Measurements from ENCODE around the gene SMC6.
A peak's percentile ranks its signal among the peaks of the same experiment; 100 is the strongest.

Gene SMC6, protein sequence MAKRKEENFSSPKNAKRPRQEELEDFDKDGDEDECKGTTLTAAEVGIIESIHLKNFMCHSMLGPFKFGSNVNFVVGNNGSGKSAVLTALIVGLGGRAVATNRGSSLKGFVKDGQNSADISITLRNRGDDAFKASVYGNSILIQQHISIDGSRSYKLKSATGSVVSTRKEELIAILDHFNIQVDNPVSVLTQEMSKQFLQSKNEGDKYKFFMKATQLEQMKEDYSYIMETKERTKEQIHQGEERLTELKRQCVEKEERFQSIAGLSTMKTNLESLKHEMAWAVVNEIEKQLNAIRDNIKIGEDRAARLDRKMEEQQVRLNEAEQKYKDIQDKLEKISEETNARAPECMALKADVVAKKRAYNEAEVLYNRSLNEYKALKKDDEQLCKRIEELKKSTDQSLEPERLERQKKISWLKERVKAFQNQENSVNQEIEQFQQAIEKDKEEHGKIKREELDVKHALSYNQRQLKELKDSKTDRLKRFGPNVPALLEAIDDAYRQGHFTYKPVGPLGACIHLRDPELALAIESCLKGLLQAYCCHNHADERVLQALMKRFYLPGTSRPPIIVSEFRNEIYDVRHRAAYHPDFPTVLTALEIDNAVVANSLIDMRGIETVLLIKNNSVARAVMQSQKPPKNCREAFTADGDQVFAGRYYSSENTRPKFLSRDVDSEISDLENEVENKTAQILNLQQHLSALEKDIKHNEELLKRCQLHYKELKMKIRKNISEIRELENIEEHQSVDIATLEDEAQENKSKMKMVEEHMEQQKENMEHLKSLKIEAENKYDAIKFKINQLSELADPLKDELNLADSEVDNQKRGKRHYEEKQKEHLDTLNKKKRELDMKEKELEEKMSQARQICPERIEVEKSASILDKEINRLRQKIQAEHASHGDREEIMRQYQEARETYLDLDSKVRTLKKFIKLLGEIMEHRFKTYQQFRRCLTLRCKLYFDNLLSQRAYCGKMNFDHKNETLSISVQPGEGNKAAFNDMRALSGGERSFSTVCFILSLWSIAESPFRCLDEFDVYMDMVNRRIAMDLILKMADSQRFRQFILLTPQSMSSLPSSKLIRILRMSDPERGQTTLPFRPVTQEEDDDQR
- long read RNA-seq, donor 1, result 0 reads
- long read RNA-seq, donor 2, result 0 reads
- long read RNA-seq, donor 3, partial matches to known transcripts, result 6 of 6 reads
- long read RNA-seq, donor 3, other reads (novel, unspliced or antisense), result 0 of 6 reads
- long read RNA-seq, donor 4, partial matches to known transcripts, result 0 of 1 reads
- long read RNA-seq, donor 4, other reads (novel, unspliced or antisense), result 0 of 1 reads
- long read RNA-seq, donor 5, full-length matches to known transcripts, result 3 of 3 reads
- long read RNA-seq, donor 5, partial matches to known transcripts, result 0 of 3 reads
- long read RNA-seq, donor 5, other reads (novel, unspliced or antisense), result 0 of 3 reads
- long read RNA-seq, donor 6, full-length matches to known transcripts, result 1 of 1 reads
- long read RNA-seq, donor 6, partial matches to known transcripts, result 0 of 1 reads
- long read RNA-seq, donor 6, other reads (novel, unspliced or antisense), result 0 of 1 reads
- long read RNA-seq, donor 7, partial matches to known transcripts, result 0 of 1 reads
- long read RNA-seq, donor 7, other reads (novel, unspliced or antisense), result 0 of 1 reads
- long read RNA-seq, donor 8, result 0 reads

DNA sequence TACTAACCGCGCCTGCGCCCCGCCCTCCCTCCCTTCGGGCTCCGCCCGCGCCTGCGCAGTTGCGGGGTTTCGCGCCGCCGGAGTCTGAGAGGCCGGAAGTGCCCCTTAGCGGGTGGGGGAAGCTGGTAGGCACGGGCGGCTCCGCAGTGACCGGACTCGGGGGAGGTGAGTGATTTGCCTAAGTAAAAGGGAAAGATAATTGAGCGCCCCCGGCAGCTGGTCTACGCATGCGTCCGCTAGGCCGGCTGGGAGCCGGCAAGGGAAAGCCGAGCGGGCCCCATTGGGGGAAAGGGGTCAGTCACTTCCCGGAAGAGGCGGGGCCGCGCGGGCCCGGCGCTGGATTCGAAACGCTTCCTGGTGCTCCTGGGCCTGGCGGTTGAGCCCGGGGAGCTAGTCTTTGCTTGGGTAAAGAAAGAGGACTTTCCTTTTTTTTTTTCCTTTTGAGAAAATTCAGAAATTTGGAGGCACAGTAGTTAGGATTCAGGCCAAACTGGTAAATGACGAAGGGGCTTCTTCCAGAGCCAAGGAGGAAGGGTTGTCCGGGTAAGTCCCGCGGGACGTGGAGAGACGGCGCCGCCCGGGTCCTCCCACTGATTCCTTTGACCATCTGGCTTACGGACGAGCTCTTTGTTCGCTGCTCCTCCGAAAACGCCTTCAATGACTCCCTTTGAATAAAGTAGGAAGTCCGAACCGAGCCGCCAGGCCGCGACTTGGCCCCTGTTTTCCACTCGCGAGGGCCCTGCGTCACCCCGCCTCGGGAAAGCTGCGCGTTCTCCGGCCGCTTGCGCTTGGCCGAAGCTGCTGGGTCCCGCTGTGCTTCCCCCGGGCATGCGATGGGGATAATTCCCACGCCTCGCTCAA is at the start of gene SMC6, which contains the start of gene GEN1:
TSS of gene SMC6 (minus strand) at position 8 of the 861 bp plus-strand sequence. CDS start 7,864 bp downstream, outside the sequence.
TSS of gene GEN1 (plus strand) at position 336 of the 861 bp plus-strand sequence. CDS start 5,806 bp downstream, outside the sequence.
- DNase-seq, result peak; percentile 98

DNA sequence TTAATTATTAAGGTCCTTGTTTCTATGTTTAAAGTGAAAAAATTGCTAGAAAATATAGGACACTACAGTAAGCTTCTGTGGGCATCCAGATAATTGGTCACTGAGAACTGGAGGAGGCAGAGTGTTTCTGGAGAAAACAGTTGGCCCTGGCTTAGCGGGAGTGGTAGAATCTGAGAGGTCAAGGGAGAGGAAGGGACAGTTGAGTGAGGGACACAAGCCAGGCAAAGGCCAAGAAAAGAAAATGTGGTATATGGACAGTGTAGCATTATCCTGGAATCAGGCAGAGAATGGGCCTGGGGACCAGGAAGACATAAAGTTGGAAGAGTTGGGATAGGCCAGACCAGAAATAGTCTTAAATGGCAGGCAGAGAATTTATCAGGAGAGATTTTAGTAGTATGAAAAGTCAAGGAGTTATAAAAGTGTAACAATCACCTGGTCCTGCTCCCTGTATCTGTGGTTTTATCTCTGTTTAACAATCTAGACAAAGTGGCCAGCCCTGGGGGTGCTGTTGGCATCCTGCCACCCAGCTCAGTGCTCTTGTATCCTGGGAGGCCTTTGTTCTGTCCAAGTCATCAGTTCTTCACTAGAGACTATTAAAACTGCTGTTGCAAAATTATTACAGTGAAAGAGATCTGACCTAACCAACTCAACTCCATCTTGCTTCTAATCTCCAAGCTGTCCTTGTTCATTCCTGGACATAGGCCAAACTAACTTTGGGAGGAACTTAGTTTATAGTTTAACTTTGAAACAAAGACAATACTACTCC is 47.3 kb upstream of the SMC6 start:
- DNase-seq, result no peak

DNA sequence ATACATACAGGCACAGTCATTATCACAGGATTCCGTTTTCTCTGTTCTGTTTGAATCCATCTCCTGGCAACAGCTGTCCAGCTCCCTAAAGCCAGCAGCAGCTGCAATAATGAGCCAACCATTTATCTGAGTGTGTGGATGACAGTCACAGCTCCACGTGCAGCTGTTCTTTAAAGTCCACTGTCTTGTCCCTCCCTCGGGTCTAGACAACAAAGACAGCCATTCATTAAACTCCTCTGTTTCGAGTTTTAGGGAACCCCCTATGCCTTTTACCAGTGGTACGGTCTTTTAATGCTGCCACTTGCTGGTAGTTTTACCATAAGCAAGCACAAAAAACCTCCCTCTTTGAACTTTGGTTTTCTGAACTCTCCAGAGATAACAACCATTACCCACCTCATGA is 46.6 kb upstream of the SMC6 start:
- no peak for DNase-seq

DNA sequence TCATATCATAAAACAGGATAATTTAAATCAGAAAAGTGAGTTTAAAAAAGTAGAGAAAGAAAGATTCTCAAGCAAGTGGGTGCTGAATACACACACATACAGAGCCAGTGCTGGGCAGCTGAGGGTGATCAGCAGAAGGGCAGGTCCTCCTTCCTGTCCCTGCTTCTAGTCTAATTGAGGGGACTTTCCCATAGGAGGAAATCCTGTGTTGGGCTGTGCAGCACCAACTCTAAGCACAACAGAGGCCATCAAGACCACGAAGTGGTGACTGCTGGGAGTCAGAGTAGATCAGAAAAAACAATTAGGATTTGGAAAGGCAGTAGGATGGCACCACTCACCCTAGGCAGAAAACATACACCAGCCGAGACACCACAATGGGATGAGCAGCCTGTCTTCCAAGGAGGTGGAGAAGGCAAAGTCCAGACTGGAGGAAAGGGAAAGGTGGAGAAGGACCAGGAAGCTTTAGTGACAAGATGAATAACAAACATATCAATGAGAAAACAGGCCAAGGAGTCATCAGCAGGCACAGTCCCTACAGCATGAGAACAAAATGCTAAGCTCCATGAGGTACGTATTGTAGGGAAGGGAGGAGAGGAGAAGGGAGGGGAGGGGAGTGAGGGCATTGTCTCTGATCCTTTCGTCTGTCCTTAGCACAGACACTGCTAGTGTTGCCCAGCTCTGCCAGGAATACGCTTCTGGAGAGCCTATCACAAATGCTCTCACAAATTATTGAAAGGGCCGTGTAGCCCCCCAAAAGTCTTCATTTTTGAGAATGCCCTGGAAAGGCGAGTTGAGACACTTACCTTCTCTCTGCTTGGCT is 45.9 kb upstream of the SMC6 start:
- no peak for DNase-seq

GRCh38 chr2:17798338-17798737 is 44.7 kb upstream of the SMC6 start:
- DNase-seq, result no peak

DNA sequence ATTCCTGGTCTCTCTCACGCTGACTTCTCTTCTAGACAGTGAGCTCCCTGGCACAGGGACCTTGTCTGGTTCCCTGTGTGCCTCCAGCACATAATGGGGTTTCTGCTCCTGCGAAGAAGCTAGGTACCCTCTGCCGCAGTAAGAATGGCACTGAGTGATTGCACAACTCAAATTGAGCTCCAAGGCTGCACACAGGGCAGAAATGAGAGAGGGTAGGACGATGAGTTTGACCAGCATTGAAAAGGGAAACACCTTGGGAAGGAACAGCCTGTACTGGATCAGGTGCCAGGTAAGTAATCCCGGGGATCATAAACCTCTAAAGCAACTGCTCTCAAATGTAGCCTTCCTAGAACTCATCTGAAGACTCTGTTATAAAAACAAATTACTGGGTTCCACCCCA is 41.7 kb upstream of the SMC6 start:
- DNase-seq, result no peak

DNA sequence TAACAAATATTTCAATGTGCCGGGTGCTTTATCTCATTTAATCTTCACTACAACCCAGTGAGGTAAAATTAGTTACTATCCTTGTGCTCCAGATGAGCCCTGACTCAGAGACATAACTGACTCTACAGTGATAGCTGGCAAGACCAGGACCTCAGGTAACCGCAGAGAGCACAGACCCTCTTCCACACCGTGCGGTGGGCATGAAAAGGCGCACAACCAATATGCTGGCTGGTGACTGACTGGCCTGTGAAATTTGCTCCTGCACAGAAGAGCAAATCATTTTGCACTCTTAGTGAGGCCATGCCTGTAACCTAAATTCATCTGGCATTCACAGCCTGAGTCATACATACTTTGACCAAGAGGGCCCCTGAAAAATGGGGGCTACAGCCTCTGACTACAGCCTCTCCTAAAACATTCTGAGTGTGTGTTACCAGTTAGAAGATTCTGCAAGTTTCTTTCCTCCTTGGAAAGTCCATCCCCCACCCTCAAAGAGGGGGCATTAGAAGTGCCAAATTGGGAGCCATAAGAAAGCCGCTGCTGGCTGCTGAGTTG is 40.3 kb upstream of the SMC6 start:
- no peak for DNase-seq

- no peak for DNase-seq
These were observed 39.7 kb upstream of the SMC6 start for GRCh38 chr2:17793296-17793695.

DNA sequence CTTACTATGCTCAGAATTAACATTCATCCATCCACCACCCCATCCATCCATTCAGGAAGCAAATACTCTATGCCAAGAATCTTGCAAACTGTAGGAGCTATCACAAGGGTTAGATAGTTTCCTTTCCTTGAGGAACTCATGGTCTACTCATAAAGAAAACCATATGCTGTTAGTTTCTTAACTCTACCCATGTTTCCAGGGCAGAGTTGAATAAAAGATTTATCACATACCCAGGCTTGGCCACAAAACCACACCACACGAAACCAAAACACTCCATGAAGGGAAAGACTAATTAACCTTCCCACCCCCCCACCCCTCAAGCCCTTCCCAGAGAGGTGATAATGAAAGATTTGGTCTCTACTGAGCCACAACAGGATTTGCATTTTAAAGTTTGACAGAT is 38.9 kb upstream of the SMC6 start:
- no peak for DNase-seq

- no peak for DNase-seq
These were observed 38.2 kb upstream of the SMC6 start for GRCh38 chr2:17791817-17792130.

- DNase-seq, result no peak
These were observed 37.7 kb upstream of the SMC6 start for GRCh38 chr2:17791121-17791816.

GRCh38 chr2:17790536-17790935 is 36.9 kb upstream of the SMC6 start:
- no peak for DNase-seq

- no peak for DNase-seq
These were observed 35.2 kb upstream of the SMC6 start for GRCh38 chr2:17788773-17789172.

DNA sequence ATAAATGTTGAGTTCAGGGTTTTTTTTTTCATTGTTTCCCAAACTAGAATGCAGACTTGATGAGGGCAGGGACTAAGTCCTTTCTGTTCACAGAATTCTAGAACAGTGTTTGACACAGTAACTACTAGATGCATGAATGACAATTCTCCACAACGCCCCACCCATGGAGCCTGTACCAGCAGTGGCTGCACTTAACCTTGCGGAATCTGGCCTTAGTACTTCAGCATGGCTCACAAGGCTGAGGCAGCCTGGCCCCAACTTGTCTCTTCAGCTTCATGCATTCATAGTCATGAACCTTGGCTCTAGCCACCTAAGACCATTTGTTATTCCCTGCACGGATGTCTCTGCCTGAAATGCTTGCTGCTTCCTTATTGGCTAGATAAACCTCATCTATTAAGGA is 33.1 kb upstream of the SMC6 start:
- DNase-seq, result no peak

GRCh38 chr2:17781482-17781881 is 27.9 kb upstream of the SMC6 start:
- DNase-seq, result no peak

DNA sequence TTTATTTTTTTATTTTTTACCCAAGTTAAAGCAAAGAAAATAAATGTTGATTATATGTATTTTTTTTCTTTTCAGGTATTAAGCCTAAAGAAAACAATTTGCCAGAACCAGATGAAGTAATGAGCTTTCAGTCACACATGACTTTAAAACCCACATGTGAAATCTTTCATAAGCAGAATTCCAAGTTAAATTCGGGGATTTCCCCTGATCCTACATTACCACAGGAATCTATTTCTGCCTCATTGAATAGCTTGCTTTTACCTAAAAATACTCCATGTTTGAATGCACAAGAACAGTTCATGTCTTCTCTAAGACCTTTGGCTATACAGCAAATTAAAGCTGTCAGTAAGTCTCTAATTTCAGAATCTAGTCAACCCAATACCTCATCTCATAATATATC is 26.9 kb upstream of the SMC6 start:
- DNase-seq, result no peak

DNA sequence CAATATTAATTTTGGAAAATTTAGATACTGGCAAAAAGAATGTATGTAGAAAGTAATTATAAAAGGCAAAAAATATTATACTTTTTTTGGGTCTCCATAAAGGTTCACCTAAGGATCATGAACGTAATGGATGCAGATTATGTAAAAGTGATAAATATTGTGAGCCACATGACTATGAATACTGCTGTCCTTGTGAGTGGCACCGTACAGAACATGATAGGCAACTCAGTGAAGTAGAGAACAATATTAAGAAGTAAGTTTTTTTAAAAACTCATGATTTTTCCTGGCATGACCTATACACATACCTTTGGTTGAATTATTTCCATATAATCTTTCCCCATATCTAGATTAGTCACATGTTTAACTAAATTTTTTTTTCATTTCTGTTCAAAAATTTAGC is 18.9 kb upstream of the SMC6 start:
- DNase-seq, result no peak

- DNase-seq, result no peak
These were observed 18.3 kb upstream of the SMC6 start for GRCh38 chr2:17771956-17772355.

Data from right kidney (tissue), 9 donors.